HG02798 (cell line): ENCODE results near the gene CNKSR1.

Experiments used
- ATAC-seq: cut with Tn5 transposase; IDR thresholded peaks from one replicate; pipeline ENCODE4 v1.9.1; 2021; ENCODE audit warnings: mild to moderate bottlenecking; ENCODE audit not compliant: unreplicated experiment, poor library complexity

CNKSR1 gene

GRCh38 chr1:26177182-26177684 is at the start of gene CNKSR1:
TSS of gene CNKSR1 (plus strand) at chr1:26177491. CDS start at chr1:26177548, 57 bp downstream.
- ATAC-seq, result no peak

- no peak for ATAC-seq
Observed at GRCh38 chr1:26129778-26130177, 47.5 kb upstream of the CNKSR1 start.

GRCh38 chr1:26130695-26131094 is 46.6 kb upstream of the CNKSR1 start:
- ATAC-seq, result no peak

- ATAC-seq, result no peak
Observed at GRCh38 chr1:26132128-26132833, 45.0 kb upstream of the CNKSR1 start.

- ATAC-seq, result no peak
Observed at GRCh38 chr1:26132834-26133167, 44.5 kb upstream of the CNKSR1 start.

- ATAC-seq, result no peak
Observed at GRCh38 chr1:26134466-26134865, 42.8 kb upstream of the CNKSR1 start.

- ATAC-seq, result no peak
Observed at GRCh38 chr1:26138974-26139558, 38.2 kb upstream of the CNKSR1 start.

- ATAC-seq, result no peak
Observed at GRCh38 chr1:26142159-26142558, 35.1 kb upstream of the CNKSR1 start.

- ATAC-seq, result peak; percentile 60
Observed at GRCh38 chr1:26145041-26145959, 32.0 kb upstream of the CNKSR1 start.

- ATAC-seq, result no peak
Observed at GRCh38 chr1:26145960-26146294, 31.4 kb upstream of the CNKSR1 start.

- ATAC-seq, result no peak
Observed at GRCh38 chr1:26148887-26149286, 28.4 kb upstream of the CNKSR1 start.

GRCh38 chr1:26153966-26154532 is 23.2 kb upstream of the CNKSR1 start:
- no peak for ATAC-seq

GRCh38 chr1:26154750-26155149 is 22.5 kb upstream of the CNKSR1 start:
- ATAC-seq, result no peak

GRCh38 chr1:26155370-26156284 is 21.7 kb upstream of the CNKSR1 start:
- no peak for ATAC-seq

- no peak for ATAC-seq
Observed at GRCh38 chr1:26156285-26157038, 20.8 kb upstream of the CNKSR1 start.

- no peak for ATAC-seq
Observed at GRCh38 chr1:26158271-26158907, 18.9 kb upstream of the CNKSR1 start.

- ATAC-seq, result no peak
Observed at GRCh38 chr1:26158908-26159742, 18.2 kb upstream of the CNKSR1 start, which contains the start of gene FAM110D. TSS of gene FAM110D (plus strand) at chr1:26159079. CDS start at chr1:26161292, 2,213 bp downstream.

GRCh38 chr1:26159743-26160039 is 17.6 kb upstream of the CNKSR1 start:
- no peak for ATAC-seq
